K562 (cell line): Measurements from ENCODE around the gene ESRRG. TPM values are rescaled to one million over a fixed set of nuclear protein-coding genes. Genes with fewer than 3 reads are reported as not detected.

Source experiments
- ATAC-seq: fragments of 200-7000 bp; cut with Tn5 transposase; 3 replicates; pipeline ENCODE4 v1.9.1; 2020; ENCODE audit warnings: moderate library complexity
- BruUV-seq: library from RNA; stranded (reverse); fragments of 400-500 nt; replicated peaks from 2 replicates; lab custom pipeline; 2021; lab: Mats Ljungman, UMichigan
- CTCF ChIA-PET: fragments of 300-600 bp; formaldehyde crosslinking; extraction: SDS; loops from one replicate; lab custom pipeline; 2021; ENCODE audit warnings: low intra/inter-chr PET ratio; lab: Yijun Ruan, JAX
- POLR2A ChIA-PET: fragments of 300-600, 350-650 bp; sonication (Branson Sonifier 250); formaldehyde crosslinking; extraction: SDS; loops from one replicate; lab custom pipeline; 2021; ENCODE audit warnings: antibody characterized with exemption, inconsistent platforms; lab: Yijun Ruan, JAX
- DNase-seq, 4 experiments: peaks; one replicate each; pipeline versions ENCODE4 v3.0.0 to v3.0.0-alpha.2; 2011 to 2018; ENCODE audit warnings: low spot score in 3 of 4, mixed read lengths in 3 of 4; ENCODE audit errors: extremely low read depth in 1 of 4
- FAIRE-seq: peaks from 2 replicates; lab custom pipeline; 2011; peaks lifted over from hg19 to GRCh38; lab: Jason Lieb, UNC
- H2AFZ ChIP-seq: 2 replicates; pipeline ENCODE4 v1.6.0; 2011; ENCODE audit warnings: low read depth, low read length, control low read depth, inconsistent platforms
- H3K27ac ChIP-seq: fragments of 200-600 bp; 3 replicates; pipeline ENCODE4 v1.8.0; 2011; ENCODE audit warnings: low read depth, mild to moderate bottlenecking, control low read depth, inconsistent platforms, low read length, moderate library complexity, mixed read lengths; ENCODE audit errors: extremely low read depth
- H3K27me3 ChIP-seq, 2 experiments: fragments of 300-600 bp in 1 of 2; 2 replicates in 1 of 2; 3 replicates in 1 of 2; pipeline versions ENCODE4 v1.6.0 to v1.8.0; 2011; ENCODE audit warnings: inconsistent platforms in 2 of 2, low read length in 2 of 2, mild to moderate bottlenecking in 1 of 2, mixed read lengths in 1 of 2, moderate library complexity in 1 of 2; ENCODE audit not compliant: control insufficient read depth in 2 of 2, insufficient read depth in 2 of 2
- H3K36me3 ChIP-seq: fragments of 300-600 bp; 3 replicates; pipeline ENCODE4 v1.8.0; 2011; ENCODE audit warnings: mild to moderate bottlenecking, low read length, inconsistent platforms; ENCODE audit not compliant: control insufficient read depth, insufficient read depth
- H3K4me1 ChIP-seq, 2 experiments: fragments of 200-600 bp in 1 of 2; replicated peaks in 1 of 2; 2 replicates in 1 of 2; 3 replicates in 1 of 2; pipeline versions ENCODE4 v1.5.1 to v1.8.0; 2011; ENCODE audit warnings: inconsistent platforms in 2 of 2, low read length in 2 of 2, mild to moderate bottlenecking in 1 of 2, mixed read lengths in 1 of 2, moderate library complexity in 1 of 2; ENCODE audit not compliant: control insufficient read depth in 2 of 2, insufficient read depth in 2 of 2
- H3K4me2 ChIP-seq: 2 replicates; pipeline ENCODE4 v1.6.1; 2011; ENCODE audit warnings: low read length, control low read depth, inconsistent platforms, mixed read lengths; ENCODE audit not compliant: insufficient read depth
- H3K4me3 ChIP-seq: fragments of 200-600 bp; sonication (generic), shearing (Covaris generic); 2 replicates; pipeline ENCODE4 v1.5.1; 2016; ENCODE audit warnings: control low read depth, inconsistent platforms
- H3K79me2 ChIP-seq: fragments of 200-600 bp; 3 replicates; pipeline ENCODE4 v1.8.0; 2011; ENCODE audit warnings: low read length, inconsistent platforms; ENCODE audit not compliant: control insufficient read depth, insufficient read depth
- H3K9ac ChIP-seq, 2 experiments: 2 replicates each; pipeline versions ENCODE4 v1.6.0 to v1.6.1; 2011; ENCODE audit warnings: low read depth in 2 of 2, low read length in 2 of 2, control low read depth in 1 of 2, inconsistent platforms in 1 of 2, mild to moderate bottlenecking in 1 of 2, mixed read lengths in 1 of 2; ENCODE audit not compliant: insufficient read depth in 1 of 2
- H3K9me1 ChIP-seq: one replicate; pipeline ENCODE4 v1.6.0; 2011; ENCODE audit warnings: inconsistent platforms, mild to moderate bottlenecking, low read length, moderate library complexity; ENCODE audit not compliant: control insufficient read depth, insufficient read depth
- H3K9me3 ChIP-seq: replicated peaks from 2 replicates; pipeline ENCODE4 v1.5.1; 2011; ENCODE audit warnings: low read depth, low read length, inconsistent platforms; ENCODE audit not compliant: control insufficient read depth, insufficient read depth
- H4K20me1 ChIP-seq: replicated peaks from 2 replicates; pipeline ENCODE4 v1.6.1; 2011; ENCODE audit warnings: low read length, inconsistent platforms, mixed read lengths; ENCODE audit not compliant: control insufficient read depth, insufficient read depth
- C11orf30 ChIP-seq: fragments of 450-650 bp; IDR thresholded peaks from 2 replicates; pipeline ENCODE4 v1.6.1; 2016; ENCODE audit warnings: low read depth, mild to moderate bottlenecking
- HEY1 ChIP-seq: fragments of 250-450 bp; sonication (Bioruptor Pico); IDR thresholded peaks from 2 replicates; pipeline ENCODE4 v1.5.0; 2020; ENCODE audit warnings: mild to moderate bottlenecking, moderate library complexity, borderline replicate concordance
- HLTF ChIP-seq: fragments of 450-650 bp; IDR thresholded peaks from 2 replicates; pipeline ENCODE4 v1.6.1; 2016
- KAT7 ChIP-seq: sonication (generic); formaldehyde crosslinking; IDR thresholded peaks from 2 replicates; pipeline ENCODE4 v1.8.0; 2022; ENCODE audit warnings: missing genetic modification reagents, mild to moderate bottlenecking, borderline replicate concordance
- MAFF ChIP-seq: IDR thresholded peaks from 2 replicates; pipeline ENCODE4 v1.6.1; 2012; ENCODE audit warnings: low read length, improper control_type of control experiment
- MAFG ChIP-seq: fragments of 450-650 bp; conservative IDR thresholded peaks from 2 replicates; pipeline ENCODE4 v1.6.1; 2016; ENCODE audit warnings: missing genetic modification characterization, missing compliant biosample characterization
- MAFK ChIP-seq: IDR thresholded peaks from 2 replicates; pipeline ENCODE4 v1.6.1; 2011; ENCODE audit warnings: low read length, improper control_type of control experiment
- RHOXF2B ChIP-seq: fragments of 250-450 bp; sonication (Bioruptor Pico); conservative IDR thresholded peaks from 2 replicates; pipeline ENCODE4 v1.5.1; 2021
- ZNF316 ChIP-seq: fragments of 450-650 bp; IDR thresholded peaks from 2 replicates; pipeline ENCODE4 v1.6.1; 2016
- ZNF347 ChIP-seq: fragments of 450-650 bp; formaldehyde crosslinking; IDR thresholded peaks from 2 replicates; pipeline ENCODE4 v1.4.0; 2020; ENCODE audit warnings: low read depth, mild to moderate bottlenecking, moderate library complexity
- ZNF57 ChIP-seq: fragments of 450-650 bp; formaldehyde crosslinking; IDR thresholded peaks from 2 replicates; pipeline ENCODE4 v1.4.0; 2020; ENCODE audit warnings: mild to moderate bottlenecking, moderate library complexity
- WGBS: fragments of 100-300 bp; shearing (Covaris generic); methylation state at CpG from one replicate; pipeline ENCODE4 v1.1.6; 2016; ENCODE audit warnings: low coverage, mixed read lengths; ENCODE audit not compliant: insufficient coverage; ENCODE audit errors: missing lambda C conversion rate; 5-methylcytosine and 5-hydroxymethylcytosine counted together
- in situ Hi-C: fragments of 300-500 bp; cut with MboI; formaldehyde crosslinking; loops from 4 replicates; pipeline ENCODE4 v1.15.0; 2018; ENCODE audit warnings: inconsistent platforms, mixed read lengths
- intact Hi-C: fragments of 100-400 bp; cut with micrococcal nuclease; formaldehyde crosslinking; loops from 2 replicates; pipeline ENCODE4 v1.14.2; 2022
- polyA plus RNA-seq, 8 experiments: library from polyadenylated mRNA; depleted of rRNA in 4 of 8; stranded (reverse) in 5 of 8; unstranded in 3 of 8; fragments of >200 nt; fragmentation: Nextera tagmentation in 2 of 8; fragmentation: Illumina TruSeq in 1 of 8; extraction: Ambion mirVana in 2 of 8; extraction: Trizol in 1 of 8; gene quantifications; 2 replicates each; pipeline versions ENCODE4 v1.2.1 to v1.2.3, GENCODE V29; 2011 to 2014; ENCODE audit warnings: inconsistent platforms in 1 of 8, missing spikeins in 1 of 8
- total RNA-seq, 7 experiments: library from RNA; depleted of rRNA in 6 of 7; stranded (reverse); fragments of >200 nt in 6 of 7; fragmentation: Illumina TruSeq in 2 of 7; extraction: Trizol in 2 of 7; gene quantifications; 2 replicates each; pipeline versions ENCODE4 v1.2.1 to v1.2.3, GENCODE V29; 2011 to 2021; ENCODE audit warnings: low replicate concordance in 1 of 7

Gene ESRRG
- total and polyA plus RNA-seq, 9 of the 15 experiments (the other 6 are each of a cell fraction or from before 2014, with no cell fraction given): not detected

- intact Hi-C loops: no loop called here
- no TSS peak for BruUV-seq
Measured at GRCh38 chr1:216766633-216767327, 43.6 kb upstream of the ESRRG start.

GRCh38 chr1:216765346-216766300 is 42.4 kb upstream of the ESRRG start:
- H3K27me3 ChIP-seq: no peaks in the 10 kb centered on the region
- no peak overlapping the region for H3K9ac ChIP-seq
- in situ Hi-C loops (no loop called here), intact Hi-C loops (no loop called here)
- ATAC-seq (no peak), DNase-seq (no peak), FAIRE-seq (no peak)
- H3K4me1 ChIP-seq: no peaks in the 10 kb centered on the region
- no peaks in the 10 kb centered on the region for H3K9me1 ChIP-seq
- no peak overlapping the region for H3K27ac ChIP-seq
- no peak for TF ChIP-seq ZNF57 (CRISPR knock-in tag)
- no peak for TF ChIP-seq ZNF347 (CRISPR knock-in tag)
- TF ChIP-seq RHOXF2B (CRISPR knock-in tag): no peak
- no peak for TF ChIP-seq HLTF
- no peaks in the 10 kb centered on the region for H3K79me2 ChIP-seq
- POLR2A ChIA-PET: no interaction called here
- no peaks in the 10 kb centered on the region for H3K9me3 ChIP-seq
- WGBS: under 1% methylated on average over 10 of the region's 10 CpGs
- H3K4me2 ChIP-seq: no peak overlapping the region
- CTCF ChIA-PET: no interaction called here
- H2AFZ ChIP-seq: no peak overlapping the region
- H3K4me3 ChIP-seq: no peak overlapping the region
- no TSS peak for BruUV-seq
- H3K36me3 ChIP-seq: no peaks in the 10 kb centered on the region
- no peaks in the 10 kb centered on the region for H4K20me1 ChIP-seq

More at GRCh38 chr1:216766633-216767327, 43.6 kb upstream of the ESRRG start:
- Histone ChIP-seq H3K27me3 (no peaks in the 10 kb centered on the region), H3K4me2 (no peak overlapping the region), H3K9me3 (no peaks in the 10 kb centered on the region), H4K20me1 (no peaks in the 10 kb centered on the region)
- TF ChIP-seq MAFK (peak; percentile 98), C11orf30 (peak; percentile 85), ZNF316 (peak; percentile 94), MAFF (peak; percentile 96), MAFG (tag) (peak; percentile 92), HEY1 (CRISPR knock-in tag) (no peak), KAT7 (no peak)
- TF ChIP-seq, all 486 proteins: peak for 5
- H3K4me3 ChIP-seq: no peak overlapping the region
- no peaks in the 10 kb centered on the region for H3K36me3 ChIP-seq
- no peak for DNase-seq
- no peak overlapping the region for H3K27ac ChIP-seq
- ChIA-PET CTCF (no interaction called here), POLR2A (no interaction called here)
- no peaks in the 10 kb centered on the region for H3K9me1 ChIP-seq
- WGBS: 0% methylated on average over 3 of the region's 3 CpGs
- no peaks in the 10 kb centered on the region for H3K79me2 ChIP-seq
- no peak for FAIRE-seq
- no peak overlapping the region for H3K9ac ChIP-seq
- in situ Hi-C loops: no loop called here
- H3K4me1 ChIP-seq: no peaks in the 10 kb centered on the region
- no peak for ATAC-seq
- no peak overlapping the region for H2AFZ ChIP-seq
